GM19328 (cell line): ENCODE measurements around the gene ANKRD36.
"Not testable (repeated sequence)": the region's sequence is repeated elsewhere in the genome, so short reads cannot be mapped to it uniquely, and the experiment has no call there.

Source experiments
- ATAC-seq: cut with Tn5 transposase; IDR thresholded peaks from one replicate; pipeline ENCODE4 v1.9.1; 2021; ENCODE audit warnings: mild to moderate bottlenecking, moderate library complexity; ENCODE audit not compliant: unreplicated experiment

The ANKRD36 gene

DNA sequence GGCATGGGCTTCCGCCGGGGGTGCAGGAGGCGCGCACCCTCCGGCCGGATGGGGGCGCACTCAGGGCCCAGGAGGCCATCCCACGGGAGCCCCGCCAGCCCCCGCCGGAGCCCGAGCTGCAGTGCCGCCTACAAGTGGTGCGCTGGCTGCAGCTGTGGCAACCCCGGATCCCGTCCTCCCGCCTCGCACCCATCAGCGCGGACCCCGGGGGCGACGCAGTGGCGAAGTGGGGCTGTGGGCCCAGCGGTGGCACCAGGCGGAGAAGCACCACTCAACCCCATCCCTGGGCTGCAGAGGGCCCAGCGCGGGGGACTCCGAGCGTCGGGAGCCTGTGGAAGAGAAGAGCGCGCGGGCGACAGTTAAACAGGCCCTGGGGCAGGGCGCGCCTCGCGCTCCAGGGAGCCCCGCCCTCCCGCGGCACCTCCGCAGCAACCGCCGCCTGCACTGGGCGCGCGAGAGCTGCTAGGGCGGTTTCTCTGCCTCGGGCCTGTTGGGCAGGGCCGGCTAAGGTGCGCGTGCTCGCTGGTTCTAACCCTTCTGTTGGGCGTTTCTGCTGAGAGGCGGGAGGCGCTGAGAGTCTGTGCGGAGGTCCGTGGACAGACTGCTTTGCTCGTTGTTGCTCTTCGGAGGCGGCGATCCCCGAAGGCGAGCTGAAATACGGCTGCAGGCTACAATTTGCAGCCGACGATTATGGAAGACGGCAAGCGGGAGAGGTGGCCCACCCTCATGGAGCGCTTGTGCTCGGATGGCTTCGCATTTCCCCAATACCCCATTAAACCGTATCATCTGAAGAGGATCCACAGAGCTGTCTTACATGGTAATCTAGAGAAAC is at the start of gene ANKRD36:
Gene ANKRD36, plus strand, starts transcription at position 104 of the 832 bp plus-strand sequence. Its CDS starts 587 bp downstream, at position 691.
- peak; percentile 94 for ATAC-seq

DNA sequence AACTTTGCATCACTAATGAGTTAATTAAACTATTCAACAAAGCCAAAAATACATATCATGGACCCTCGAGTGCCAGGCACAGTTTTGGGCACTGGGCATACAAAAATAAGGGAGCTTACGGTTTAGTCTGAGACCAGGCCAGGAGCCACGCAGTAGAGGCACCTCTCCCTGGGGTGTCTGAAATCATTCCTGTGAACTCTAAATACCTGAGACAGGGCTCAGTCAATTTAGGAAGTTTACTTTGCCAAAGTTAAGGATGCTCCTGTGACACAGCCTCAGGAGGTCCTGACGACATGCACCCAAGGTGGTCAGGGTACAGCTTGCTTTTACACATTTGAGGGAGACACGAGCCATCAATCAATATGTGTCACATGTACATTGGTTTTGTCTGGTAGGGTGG is 46.9 kb upstream of the ANKRD36 start:
- ATAC-seq: not testable (repeated sequence)

DNA sequence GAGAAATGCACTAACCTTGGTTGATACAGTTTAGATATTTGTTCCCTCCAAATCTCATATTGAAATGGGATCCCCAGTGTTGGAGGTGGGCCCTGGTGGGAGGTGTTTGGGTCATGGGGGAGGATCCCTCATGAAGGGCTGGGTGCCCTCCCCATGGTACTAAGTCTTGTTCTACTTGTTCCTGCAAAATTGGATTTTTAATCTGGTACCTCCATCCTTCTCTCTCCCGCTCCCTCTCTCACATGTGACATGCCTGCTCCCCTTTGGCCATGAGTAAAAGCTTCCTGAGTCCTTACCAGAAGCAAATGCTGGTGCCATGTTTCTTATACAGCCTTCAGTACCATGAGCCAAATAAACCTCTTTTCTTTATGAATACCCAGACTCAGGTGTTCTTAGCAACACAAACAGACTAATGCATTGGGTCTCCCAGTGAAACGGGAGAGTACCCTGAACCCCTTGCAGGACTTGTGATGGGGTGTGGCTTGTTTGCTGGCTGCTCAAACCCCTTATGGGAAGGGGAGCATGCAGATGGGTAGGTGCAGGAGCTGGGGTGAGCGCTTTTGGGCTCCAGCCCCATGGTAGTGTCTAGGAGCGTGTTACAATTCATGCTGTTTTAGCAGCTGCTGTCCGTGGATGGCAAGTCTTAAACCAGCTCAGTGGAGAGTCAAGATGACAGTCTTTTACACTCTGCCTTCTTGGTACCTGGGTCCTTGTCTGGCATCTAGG is 45.5 kb upstream of the ANKRD36 start:
- no peak for ATAC-seq

DNA sequence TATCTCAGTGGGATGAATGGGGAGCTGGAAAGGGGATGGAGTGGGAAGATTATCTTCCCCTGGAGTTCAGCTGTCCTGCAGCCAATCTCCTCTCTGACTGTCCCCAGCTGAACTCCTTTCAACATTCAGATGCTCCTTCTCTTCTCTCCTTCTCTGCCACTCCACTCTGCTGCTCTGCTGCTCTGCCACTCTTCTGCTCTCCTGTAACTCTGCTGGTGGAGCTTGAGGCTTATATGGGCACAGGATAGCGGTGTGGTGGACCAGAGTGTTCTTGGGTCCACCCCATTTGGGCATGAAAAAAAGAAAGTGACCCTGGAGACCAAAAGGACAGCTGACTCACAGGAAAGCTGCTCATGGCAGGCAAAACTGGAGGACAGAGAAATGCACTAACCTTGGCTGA is 44.9 kb upstream of the ANKRD36 start:
- no peak for ATAC-seq

DNA sequence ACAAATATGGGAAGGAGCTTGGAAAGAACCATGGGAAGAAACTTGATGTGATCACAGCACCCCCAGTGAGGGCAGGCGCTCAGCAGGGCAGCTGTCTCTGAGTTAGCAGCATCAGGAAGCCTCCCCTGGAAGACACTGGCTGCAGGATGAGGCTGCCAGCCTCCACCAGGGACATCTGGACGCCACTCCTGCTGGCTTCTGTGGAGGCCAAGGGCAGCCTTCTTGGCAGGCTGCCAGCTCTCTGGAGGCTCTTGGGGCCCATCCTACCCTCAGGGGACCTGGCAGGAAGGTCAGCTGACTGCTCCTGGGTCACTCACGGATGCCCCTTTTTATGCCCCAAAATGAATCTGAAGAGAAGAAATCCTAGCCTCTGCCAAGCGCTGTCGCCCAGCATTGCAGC is 44.2 kb upstream of the ANKRD36 start:
- not testable (repeated sequence) for ATAC-seq

DNA sequence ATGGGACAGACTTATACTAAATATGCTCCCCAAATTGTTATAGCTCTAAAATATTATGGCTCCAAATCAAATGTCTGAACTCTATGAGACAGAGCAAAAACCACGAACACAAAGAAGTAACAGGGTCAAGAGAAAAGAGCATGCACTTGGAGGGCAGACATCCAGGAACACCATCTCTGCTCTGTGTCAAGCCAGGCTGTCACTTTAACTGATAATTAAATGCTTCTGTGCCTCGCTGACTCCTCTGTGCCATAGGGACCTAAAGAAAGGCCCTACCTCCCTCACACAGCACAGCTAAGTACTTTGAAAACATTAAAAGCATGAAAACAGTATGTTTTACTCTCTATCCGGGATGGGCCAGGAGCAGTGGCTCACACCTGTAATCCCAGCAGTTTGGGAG is 42.0 kb upstream of the ANKRD36 start:
- not testable (repeated sequence) for ATAC-seq

DNA sequence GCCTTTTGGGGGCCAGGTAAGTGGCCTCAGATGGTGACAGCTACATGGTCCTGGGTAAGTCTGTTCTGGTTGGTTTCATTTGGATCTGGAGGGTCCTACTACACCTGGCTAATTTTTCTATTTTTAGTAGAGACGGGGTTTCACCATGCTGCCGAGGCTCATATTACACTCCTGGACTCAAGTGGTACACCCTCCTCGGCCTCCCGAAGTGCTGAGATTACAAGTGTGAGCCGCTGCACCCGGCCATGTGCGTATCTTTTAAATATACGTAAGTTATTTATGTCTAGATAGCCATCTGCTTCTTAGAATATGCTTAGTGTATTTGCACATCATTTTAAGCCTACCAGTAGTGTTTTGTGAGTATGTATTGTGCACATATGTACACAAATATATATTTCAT is 35.7 kb upstream of the ANKRD36 start:
- ATAC-seq: not testable (repeated sequence)

DNA sequence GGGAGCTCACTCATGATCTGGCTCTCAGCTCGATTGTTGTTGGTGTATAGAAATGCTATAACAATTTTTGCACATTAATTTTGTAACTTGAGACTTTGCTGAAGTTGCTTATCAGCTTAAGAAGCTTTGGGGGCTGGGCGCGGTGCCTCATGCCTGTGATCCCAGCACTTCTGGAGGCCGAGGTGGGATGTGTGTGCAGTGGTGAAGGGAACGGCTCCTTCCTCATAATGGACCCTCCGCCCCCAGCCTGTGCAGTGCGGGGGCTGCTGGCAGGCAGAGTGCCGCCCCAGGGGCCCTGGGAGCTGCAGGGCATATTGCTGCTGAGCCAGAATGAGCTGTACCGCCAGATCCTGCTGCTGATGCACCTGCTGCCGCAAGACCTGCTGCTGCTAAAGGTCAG is 32.1 kb upstream of the ANKRD36 start:
- ATAC-seq: not testable (repeated sequence)

DNA sequence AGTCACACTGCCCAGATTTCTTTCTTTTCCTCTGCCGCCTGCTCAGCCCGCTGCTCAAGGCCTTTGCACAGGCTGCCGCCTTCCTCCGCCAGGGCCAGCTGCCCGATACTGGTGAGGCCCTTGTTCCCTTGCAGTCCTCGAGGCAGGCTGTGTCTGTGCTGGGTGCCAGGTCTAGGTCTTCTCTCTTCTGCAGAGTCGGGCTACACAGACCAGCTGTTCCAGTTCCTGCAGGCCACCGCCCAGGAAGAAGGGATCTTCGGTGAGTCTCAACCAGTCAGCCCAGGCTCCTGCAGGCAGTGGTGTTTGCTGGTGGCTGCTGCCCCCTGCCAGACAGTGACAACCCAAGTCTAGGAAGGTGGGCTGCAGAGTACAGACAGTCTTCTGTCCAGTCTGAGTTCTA is 30.7 kb upstream of the ANKRD36 start:
- not testable (repeated sequence) for ATAC-seq

DNA sequence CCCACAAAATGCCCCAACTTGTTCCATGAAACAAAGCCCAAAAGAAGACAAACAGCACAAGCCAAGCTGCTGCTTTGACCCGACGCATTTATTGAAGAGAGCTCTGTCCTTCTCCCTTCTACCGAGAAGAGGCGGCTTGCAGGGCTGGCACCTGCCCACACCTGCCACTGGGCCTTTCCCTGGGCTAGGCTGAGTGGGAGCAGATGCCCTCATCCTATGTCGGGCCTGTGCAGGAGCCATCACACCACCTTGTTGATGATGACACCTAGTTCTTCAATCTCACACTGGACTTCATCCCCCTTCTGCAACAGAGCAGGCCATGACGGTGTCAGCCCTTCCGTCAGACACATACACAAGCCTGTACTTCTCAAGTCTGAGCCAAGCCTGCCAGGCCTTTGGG is 29.4 kb upstream of the ANKRD36 start:
- ATAC-seq: not testable (repeated sequence)

DNA sequence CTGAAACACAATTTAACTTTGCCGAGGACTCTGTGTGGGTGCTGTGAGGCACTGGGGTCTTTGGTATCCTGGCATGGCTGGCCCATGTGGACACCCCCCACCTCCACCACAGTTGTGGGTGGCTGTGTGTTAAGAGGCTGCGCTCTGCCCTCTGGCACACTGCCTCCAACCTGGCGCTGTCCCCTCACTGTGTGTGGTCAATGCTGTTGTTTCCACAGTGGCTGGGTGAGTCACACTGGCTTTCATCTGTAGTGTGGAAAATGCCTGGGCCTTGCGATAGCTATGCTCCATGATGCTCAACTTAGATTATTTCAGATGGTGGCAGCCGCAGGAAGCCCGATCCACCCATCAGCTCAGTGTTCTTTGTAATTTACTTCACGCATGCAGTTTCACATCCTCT is 27.9 kb upstream of the ANKRD36 start:
- not testable (repeated sequence) for ATAC-seq

DNA sequence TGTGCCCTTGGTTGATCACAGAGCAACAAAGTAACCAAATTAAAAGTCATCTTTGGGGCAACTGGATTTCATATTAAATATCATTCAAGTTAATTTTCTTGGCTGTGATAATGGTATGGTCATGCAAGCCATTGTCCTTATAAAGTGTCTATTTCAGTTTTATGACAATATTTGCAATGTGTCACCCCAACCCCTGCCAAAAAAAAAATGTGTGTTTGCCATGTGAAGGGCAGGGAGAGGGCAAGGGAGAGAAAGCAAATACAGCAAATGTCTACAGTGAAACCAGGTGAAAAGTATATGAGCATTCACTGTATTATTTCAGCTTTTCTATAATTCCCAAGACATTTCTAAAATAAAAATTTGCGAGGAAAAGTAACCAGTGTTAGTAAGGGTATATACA is 24.2 kb upstream of the ANKRD36 start:
- not testable (repeated sequence) for ATAC-seq

DNA sequence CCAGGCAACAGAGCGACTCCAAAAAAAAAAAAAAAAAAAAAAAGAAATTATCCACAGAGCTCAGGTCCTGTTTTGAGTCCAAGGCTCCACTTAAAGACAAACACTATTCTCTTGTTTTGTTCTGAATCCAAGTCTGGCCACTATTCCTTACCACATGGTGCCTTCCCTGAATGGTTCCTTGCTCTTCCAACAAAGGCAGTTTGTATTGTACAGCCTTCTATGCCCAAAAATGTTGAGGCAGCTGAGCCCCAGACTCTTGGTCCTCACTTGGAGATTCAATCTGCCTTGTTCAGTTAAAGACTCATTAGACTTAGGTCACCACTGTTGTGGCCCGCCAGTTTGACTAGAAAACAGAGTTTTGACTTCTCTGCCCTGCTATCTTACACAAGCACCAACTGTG is 20.0 kb upstream of the ANKRD36 start:
- ATAC-seq: not testable (repeated sequence)

DNA sequence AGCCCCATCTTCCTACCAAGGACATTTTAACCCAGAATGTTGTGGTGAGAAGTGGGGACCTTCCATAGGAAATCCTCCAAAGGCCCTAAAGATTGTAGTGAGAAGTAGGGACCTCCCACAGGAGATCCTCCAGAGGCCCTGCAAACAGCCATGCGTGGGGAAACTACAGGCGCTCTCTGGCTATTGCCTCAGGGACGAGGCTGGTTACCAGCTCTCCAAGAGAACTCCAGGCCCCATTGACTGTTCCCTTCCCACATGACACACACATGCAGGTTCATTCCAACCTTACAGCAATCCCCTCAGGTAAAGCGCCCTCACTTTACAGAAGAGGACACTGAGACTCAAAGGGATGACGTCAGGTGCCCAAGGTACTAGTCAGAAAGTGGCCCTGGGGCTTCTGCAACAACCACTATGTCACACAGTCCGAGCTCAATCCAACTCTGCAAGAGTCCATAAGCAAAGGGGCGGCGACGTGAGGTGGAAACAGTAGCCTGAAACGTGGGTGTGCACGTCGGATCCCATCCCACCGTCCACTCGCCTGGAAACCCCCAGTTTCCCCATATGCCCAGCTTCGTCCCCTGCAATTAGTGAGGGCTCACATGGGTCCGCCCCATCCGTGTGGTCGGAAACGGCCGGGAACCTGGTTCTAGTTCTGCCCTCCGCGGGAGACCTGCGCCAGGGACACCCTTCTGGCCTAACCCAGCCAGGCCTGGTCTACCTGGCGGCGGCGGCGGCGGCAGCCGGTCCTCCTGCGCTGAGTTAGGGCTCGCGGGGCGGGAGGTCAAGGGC is 18.8 kb upstream of the ANKRD36 start:
- peak; percentile 17 for ATAC-seq

DNA sequence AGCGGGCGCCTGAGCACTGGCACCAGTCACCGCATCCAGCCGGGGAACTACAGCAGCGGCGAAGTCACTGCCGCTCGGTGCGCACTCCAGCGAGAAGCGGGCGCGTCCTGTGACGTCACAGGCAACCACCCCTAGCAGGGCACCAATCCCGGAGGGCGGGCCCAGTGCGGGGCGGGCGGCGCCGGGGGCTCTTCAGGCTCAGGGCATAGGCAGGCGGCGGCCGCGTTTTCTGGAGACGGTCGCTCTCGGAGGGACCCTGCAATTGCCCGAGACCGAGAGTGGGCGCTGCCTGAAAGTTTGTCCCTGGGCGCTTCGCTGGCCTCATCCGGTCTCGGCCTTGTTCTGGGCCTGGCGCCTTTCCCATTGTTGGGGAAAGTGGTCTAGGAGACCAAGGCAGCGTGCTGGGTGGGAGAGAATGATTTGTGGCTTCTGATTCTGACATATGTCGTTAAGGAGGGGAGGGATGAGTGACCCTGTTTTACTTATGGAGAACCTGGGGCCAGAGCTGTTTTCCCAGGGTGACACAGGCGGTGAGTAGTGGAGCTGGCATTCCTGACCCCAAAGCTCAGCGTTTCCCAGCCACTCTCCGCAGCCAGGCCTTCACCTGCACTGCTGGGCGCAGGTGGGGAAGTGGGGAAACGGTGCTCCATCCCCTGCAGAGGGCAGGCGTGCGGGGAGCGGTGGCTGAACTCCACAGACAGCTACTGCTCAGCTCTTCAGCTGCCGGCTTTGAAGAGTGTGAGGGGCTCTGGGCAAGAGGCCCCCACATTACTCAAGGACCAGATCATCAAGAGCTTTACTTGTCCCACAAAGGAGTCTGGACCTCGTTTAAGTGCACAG is 18.0 kb upstream of the ANKRD36 start, which contains the start of gene FAHD2B:
Gene FAHD2B, minus strand, starts transcription at position 111 of the 840 bp plus-strand sequence. CDS start 3,176 bp downstream, outside the sequence.
- ATAC-seq: peak; percentile 81

DNA sequence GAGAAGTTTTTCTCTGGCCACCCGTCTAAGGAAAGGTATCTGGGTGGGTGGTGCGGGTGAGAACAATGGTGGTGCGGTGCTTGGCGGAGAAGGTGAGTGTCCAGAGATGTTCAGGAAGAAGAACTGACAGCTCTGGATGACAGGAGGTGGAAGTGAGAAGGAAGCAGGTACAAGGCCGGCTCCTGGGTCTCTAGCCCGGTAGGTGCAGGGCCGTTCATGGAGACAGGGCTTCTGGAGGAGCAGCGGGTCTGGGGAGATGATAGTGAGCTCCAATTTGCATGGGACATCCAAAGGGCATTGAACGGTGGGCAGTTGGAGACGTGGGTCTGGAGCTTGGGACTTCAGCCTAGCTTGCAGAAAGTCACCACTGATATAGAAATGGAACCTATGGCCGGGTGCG is 17.3 kb upstream of the ANKRD36 start:
- no peak for ATAC-seq

DNA sequence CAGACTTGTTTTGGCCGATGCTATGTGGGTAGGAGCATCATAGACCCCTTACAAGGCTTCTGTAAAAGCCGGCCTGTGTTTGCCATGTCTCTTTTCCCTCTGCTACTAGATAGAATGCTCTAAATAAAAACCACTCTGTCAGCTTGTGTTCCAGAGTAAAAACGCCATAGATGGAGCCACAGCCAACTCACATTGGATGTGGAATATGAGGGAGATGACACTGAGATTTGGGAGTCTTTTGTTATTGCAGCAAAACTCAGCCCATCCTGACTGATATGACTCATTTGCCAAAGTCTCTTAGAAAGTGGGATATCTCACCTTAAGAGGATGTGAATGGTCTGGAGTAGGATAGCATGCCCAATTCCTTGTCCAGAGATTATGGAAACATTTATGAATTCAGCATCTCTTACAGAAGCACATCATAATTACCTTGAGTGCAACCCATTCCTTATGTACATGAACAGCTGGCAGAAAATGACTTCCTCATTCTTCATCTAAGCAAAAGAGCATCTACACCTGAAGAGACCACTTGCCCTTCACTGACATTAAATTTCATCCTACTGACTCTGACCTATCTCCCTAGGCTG is 14.1 kb upstream of the ANKRD36 start:
- not testable (repeated sequence) for ATAC-seq

DNA sequence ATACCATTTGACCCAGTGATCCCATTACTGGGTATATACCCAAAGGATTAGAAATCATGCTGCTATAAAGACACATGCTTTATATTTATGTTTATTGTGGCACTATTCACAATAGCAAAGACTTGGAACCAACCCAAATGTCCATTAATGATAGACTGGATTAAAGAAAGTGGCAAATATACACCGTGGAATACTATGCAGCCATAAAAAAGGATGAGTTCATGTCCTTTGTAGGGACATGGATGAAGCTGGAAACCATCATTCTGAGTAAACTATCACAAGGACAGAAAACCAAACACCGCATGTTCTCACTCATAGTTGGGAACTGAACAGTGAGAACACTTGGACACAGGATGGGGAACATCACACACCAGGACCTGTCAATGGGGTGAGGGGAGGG is 6.1 kb upstream of the ANKRD36 start:
- not testable (repeated sequence) for ATAC-seq

DNA sequence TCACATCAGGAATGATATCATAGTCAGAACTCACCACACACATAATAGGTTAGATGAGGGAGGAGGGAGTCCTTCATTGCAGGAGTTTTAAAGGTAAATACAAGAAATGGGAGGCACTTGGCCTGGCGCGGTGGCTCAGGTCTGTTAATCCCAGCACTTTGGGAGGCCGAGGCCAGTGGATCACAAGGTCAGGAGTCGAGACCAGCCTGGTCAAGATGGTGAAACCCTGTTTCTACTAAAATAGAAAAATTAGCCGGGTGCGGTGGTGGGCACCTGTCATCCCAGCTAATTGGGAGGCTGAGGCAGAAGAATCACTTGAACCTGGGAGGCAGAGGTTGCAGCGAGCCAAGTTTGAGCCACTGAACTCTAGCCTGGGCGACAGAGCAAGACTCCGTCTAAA is 1.7 kb upstream of the ANKRD36 start:
- not testable (repeated sequence) for ATAC-seq
